Measurements from ENCODE around the gene NMNAT2. TPM values are rescaled to one million over a fixed set of nuclear protein-coding genes. Genes with fewer than 3 reads are reported as not detected.

The NMNAT2 gene
- total and polyA plus RNA-seq, 2 of the 8 experiments (the other 6 are each of a cell fraction or from before 2014, with no cell fraction given) = 6.5 to 20.9 TPM

DNA sequence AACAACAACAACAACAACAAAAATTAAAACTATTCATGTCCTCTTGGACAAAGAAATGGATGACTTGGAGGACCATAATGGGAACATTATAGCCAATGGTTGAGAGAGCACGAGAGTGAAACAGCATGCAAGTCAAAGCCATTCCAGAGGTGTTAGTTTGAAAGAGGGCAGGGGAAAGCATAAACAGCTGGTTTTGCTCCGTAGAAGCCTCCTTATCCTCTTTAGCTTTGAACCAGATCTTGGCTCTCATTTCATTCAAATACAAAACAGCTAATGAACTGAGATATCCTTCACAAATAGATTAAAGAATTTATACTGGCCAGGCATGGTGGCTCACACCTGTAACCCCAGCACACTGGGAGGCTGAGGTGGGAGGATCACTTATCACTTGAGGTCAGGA, 45.4 kb upstream of the NMNAT2 start:
- Histone ChIP-seq H3K23me2 (ENCODE audit: low read depth, low read length) (no peaks in the 10 kb centered on the region), H3K56ac (replicated peaks; ENCODE audit: insufficient read length, low read depth, low read length) (no peak overlapping the region), H4K91ac (replicated peaks; ENCODE audit: insufficient read length, low read length) (no peak overlapping the region), H3K9ac (replicated peaks in 1 of 4; ENCODE audit: extremely low read depth in 1 of 4, low read depth in 3 of 4, low read length in 3 of 4) (no peak overlapping the region), H2BK5ac (ENCODE audit: low read depth, low read length) (peak overlapping the region; percentile 71; the same call in 1 of the 2 replicates), H4K8ac (ENCODE audit: extremely low read depth, insufficient read depth, low read length) (no peak overlapping the region), H4K5ac (ENCODE audit: insufficient read length, low read depth, low read length) (no peak overlapping the region), H3K36me3 (ENCODE audit: control insufficient read depth in 2 of 4, insufficient read depth in 4 of 4, low read length in 3 of 4) (no peaks in the 10 kb centered on the region), H2AK5ac (ENCODE audit: low read depth, low read length) (no peak overlapping the region), H3K27me3 (replicated peaks in 1 of 4; ENCODE audit: control insufficient read depth in 3 of 4, extremely low read depth in 1 of 4, insufficient read depth in 3 of 4, low read length in 3 of 4) (no peaks in the 10 kb centered on the region), H3K79me1 (ENCODE audit: low read depth, low read length) (no peaks in the 10 kb centered on the region), H3K9me3 (ENCODE audit: insufficient read depth in 2 of 2, low read depth in 1 of 2, low read length in 1 of 2) (no peaks in the 10 kb centered on the region), H3K27ac (ENCODE audit: low read depth, low read length) (no peak overlapping the region), H4K20me1 (replicated peaks in 1 of 2; ENCODE audit: control insufficient read depth in 1 of 2, insufficient read depth in 2 of 2, low read length in 2 of 2) (no peaks in the 10 kb centered on the region), H2BK12ac (ENCODE audit: low read depth, low read length) (peak overlapping the region; percentile 0; the same call in 1 of the 2 replicates), H2BK20ac (ENCODE audit: low read length) (0 out of 2 replicates have a peak overlapping the region, but pooled peaks have one; percentile 40), H3K14ac (ENCODE audit: insufficient read length) (no peak overlapping the region), H3K23ac (ENCODE audit: insufficient read length) (no peak overlapping the region), H3K79me2 (ENCODE audit: control insufficient read depth in 1 of 2, insufficient read depth in 2 of 2, low read length in 2 of 2) (no peaks in the 10 kb centered on the region), H3K18ac (ENCODE audit: extremely low read depth, low read length) (no peak overlapping the region), H3K4ac (replicated peaks; ENCODE audit: insufficient read length, low read depth, low read length) (no peak overlapping the region), H3K4me2 (ENCODE audit: insufficient read depth in 1 of 2, low read depth in 2 of 2, low read length in 2 of 2) (no peak overlapping the region), H3K4me1 (replicated peaks in 1 of 4; ENCODE audit: control insufficient read depth in 3 of 4, insufficient read depth in 4 of 4, low read length in 3 of 4) (peaks cover 0 to 10% (median 4%) of the 10 kb centered on the region in 4 experiments; a peak in 4 of 7 replicates), H2BK15ac (ENCODE audit: low read length) (no peak overlapping the region), H2BK120ac (replicated peaks; ENCODE audit: low read depth, low read length) (no peak overlapping the region), H3K4me3 (ENCODE audit: extremely low read depth in 1 of 4, insufficient read depth in 2 of 4, low read depth in 3 of 4, low read length in 4 of 4) (no peak overlapping the region), H2AFZ (ENCODE audit: low read length) (no peak overlapping the region)
- 83% methylated on average over 2 of the region's 2 CpGs; no CpG with 5 or more reads in 1 of the 2 experiments for WGBS, 2 experiments (ENCODE audit: extremely low coverage in 1 of 2, insufficient coverage in 1 of 2, insufficient read length in 1 of 2, insufficient replicate concordance in 2 of 2, low coverage in 1 of 2, low lambda C conversion rate in 2 of 2, missing lambda C conversion rate in 1 of 2)
- ChIA-PET CTCF (ENCODE audit: partially characterized antibody) (interaction anchor here (0.7 to 1.5 kb wide), 4 partner anchors 79 to 163 kb away, joined by 3 to 4 read pairs (median 3); no protein-coding TSS in a partner anchor), POLR2A (ENCODE audit: partially characterized antibody) (no interaction called here)
- DNase-seq (ENCODE audit: low read depth in 1 of 2, low spot score in 2 of 2) (no peak), FAIRE-seq (no peak)
- TF ChIP-seq POU5F1 (IDR thresholded peaks at IDR 0.05; ENCODE audit: low read depth, low read length) (no peak), SIRT6 (IDR thresholded peaks at IDR 0.05; ENCODE audit: low read length) (no peak), TEAD4 (IDR thresholded peaks at IDR 0.05; ENCODE audit: low read depth, low read length) (no peak), KDM1A (IDR thresholded peaks at IDR 0.05; ENCODE audit: borderline replicate concordance, low read length) (no peak), TAF1 (IDR thresholded peaks at IDR 0.05; ENCODE audit: low read depth, low read length) (no peak), KDM4A (IDR thresholded peaks at IDR 0.05; ENCODE audit: low read depth, low read length, severe bottlenecking) (no peak), JUND (IDR thresholded peaks at IDR 0.05; ENCODE audit: low read length) (no peak), RXRA (IDR thresholded peaks at IDR 0.05; ENCODE audit: insufficient read depth, low read depth, low read length) (no peak), PHF8 (conservative IDR thresholded peaks at IDR 0.05; ENCODE audit: low read depth, low read length) (no peak), SIX5 (IDR thresholded peaks at IDR 0.05; ENCODE audit: low read depth, low read length) (no peak), RNF2 (IDR thresholded peaks at IDR 0.05; ENCODE audit: borderline replicate concordance, low read depth, low read length, missing control alignments, poor library complexity, severe bottlenecking) (no peak), SP4 (IDR thresholded peaks at IDR 0.05; ENCODE audit: low read length) (no peak), CHD2 (IDR thresholded peaks at IDR 0.05; ENCODE audit: low read length) (no peak)
- TF ChIP-seq, protein P1, sequence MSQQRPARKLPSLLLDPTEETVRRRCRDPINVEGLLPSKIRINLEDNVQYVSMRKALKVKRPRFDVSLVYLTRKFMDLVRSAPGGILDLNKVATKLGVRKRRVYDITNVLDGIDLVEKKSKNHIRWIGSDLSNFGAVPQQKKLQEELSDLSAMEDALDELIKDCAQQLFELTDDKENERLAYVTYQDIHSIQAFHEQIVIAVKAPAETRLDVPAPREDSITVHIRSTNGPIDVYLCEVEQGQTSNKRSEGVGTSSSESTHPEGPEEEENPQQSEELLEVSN (IDR thresholded peaks at IDR 0.05) = no peak
